GM10266 (cell line): ENCODE results near the gene ANKRD63.

Experiments
- DNase-seq: peaks from one replicate; pipeline ENCODE4 v3.0.0; 2012; ENCODE audit errors: extremely low spot score
- CTCF ChIP-seq: IDR thresholded peaks from 2 replicates; pipeline ENCODE4 v1.5.1; 2012; ENCODE audit warnings: mild to moderate bottlenecking, low read depth; ENCODE audit not compliant: control insufficient read depth, insufficient read depth; ENCODE audit errors: missing control alignments

Gene ANKRD63

GRCh38 chr15:40295877-40296560 is 13.2 kb upstream of the ANKRD63 start:
- no peak for TF ChIP-seq CTCF
- DNase-seq = no peak

- no peak for TF ChIP-seq CTCF
- DNase-seq = no peak
Observed at GRCh38 chr15:40295297-40295696, 12.4 kb upstream of the ANKRD63 start.

GRCh38 chr15:40293905-40294895 is 11.3 kb upstream of the ANKRD63 start:
- no peak for TF ChIP-seq CTCF
- DNase-seq = no peak

GRCh38 chr15:40293006-40293405 is 10.1 kb upstream of the ANKRD63 start:
- TF ChIP-seq CTCF = no peak
- DNase-seq = no peak

- DNase-seq = no peak
- TF ChIP-seq CTCF = no peak
Observed at GRCh38 chr15:40292246-40292645, 9.4 kb upstream of the ANKRD63 start.

- DNase-seq = no peak
- no peak for TF ChIP-seq CTCF
Observed at GRCh38 chr15:40290918-40291574, 8.2 kb upstream of the ANKRD63 start.
